ENCODE data around the gene IGDCC3. TPM values are rescaled to one million over a fixed set of nuclear protein-coding genes. Genes with fewer than 3 reads are reported as not detected.

The IGDCC3 gene
- total RNA-seq, 2 donors from 2014 or later, result not detected

DNA sequence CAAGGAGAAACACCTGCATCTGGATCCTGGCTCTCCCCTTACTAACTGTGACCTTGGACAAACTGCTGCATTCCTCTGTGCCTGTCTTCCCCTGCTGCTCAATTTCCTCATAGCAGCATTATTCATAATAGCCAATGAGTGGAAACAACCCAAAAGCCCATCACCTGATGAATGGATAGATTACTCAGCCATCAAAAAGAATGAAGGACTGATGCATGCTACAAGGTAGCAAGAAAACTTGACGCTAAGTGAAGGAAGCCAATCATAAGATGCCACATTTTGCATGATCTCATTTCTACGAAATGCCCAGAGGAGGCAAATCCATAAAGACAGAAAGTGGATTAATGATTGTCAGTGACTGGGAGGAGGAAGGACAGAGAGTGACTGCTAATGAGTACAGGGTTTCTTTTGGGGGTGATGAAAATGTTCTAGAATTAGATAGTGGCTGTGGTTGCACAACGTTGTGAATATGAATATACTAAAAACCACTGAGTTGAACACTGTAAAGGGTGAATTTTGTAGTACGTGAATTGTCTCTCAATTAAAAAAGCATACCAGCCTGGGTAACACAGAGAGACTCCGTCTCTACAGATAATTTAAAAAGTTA is 33.8 kb upstream of the IGDCC3 start:
- H3K27ac Mint-ChIP-seq, result no peak overlapping the region
- H3K27me3 Mint-ChIP-seq, result peaks cover 16% of the 10 kb centered on the region
- no peaks in the 10 kb centered on the region for H3K4me1 Mint-ChIP-seq
- H3K9me3 Mint-ChIP-seq, result no peaks in the 10 kb centered on the region
- H3K4me3 Mint-ChIP-seq, result no peak overlapping the region
- no peaks in the 10 kb centered on the region for H3K36me3 Mint-ChIP-seq (ENCODE audit: low read depth)
- ATAC-seq (replicated peaks), result no peak

- ATAC-seq (replicated peaks), result no peak
- Mint-ChIP-seq H3K4me1 (no peaks in the 10 kb centered on the region), H3K27ac (no peak overlapping the region), H3K36me3 (ENCODE audit: low read depth) (no peaks in the 10 kb centered on the region), H3K4me3 (no peak overlapping the region), H3K27me3 (peaks cover 13% of the 10 kb centered on the region), H3K9me3 (no peaks in the 10 kb centered on the region)
Observed at GRCh38 chr15:65410972-65411371, 33.2 kb upstream of the IGDCC3 start.

DNA sequence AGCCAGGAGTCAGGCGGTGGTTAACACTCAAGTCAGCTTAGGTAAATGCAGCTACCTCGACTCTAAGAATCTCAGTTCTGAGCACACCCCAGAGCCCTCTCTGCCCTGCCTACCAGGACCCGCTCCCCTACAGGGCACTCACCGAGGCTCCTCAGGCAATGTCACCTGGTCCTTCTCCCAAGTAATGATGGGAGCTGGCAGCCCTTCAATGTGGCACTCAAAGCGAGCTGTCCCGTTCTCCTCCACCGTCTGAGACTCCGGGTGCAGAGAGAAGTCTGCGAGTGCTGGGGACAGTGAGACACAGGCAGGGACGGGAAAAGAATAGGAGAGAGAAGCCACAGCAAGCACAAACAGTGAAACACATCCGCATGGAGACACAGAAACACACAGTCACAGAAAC is 32.2 kb upstream of the IGDCC3 start:
- Mint-ChIP-seq H3K9me3 (no peaks in the 10 kb centered on the region), H3K27ac (no peak overlapping the region), H3K4me1 (no peaks in the 10 kb centered on the region), H3K4me3 (no peak overlapping the region), H3K27me3 (peaks cover 16% of the 10 kb centered on the region), H3K36me3 (ENCODE audit: low read depth) (no peaks in the 10 kb centered on the region)
- no peak for ATAC-seq (replicated peaks)

GRCh38 chr15:65409036-65409631 is 31.3 kb upstream of the IGDCC3 start:
- ATAC-seq (replicated peaks), result peak; percentile 73
- Mint-ChIP-seq H3K9me3 (no peaks in the 10 kb centered on the region), H3K36me3 (ENCODE audit: low read depth) (no peaks in the 10 kb centered on the region)

GRCh38 chr15:65408324-65409035 is 30.7 kb upstream of the IGDCC3 start:
- Mint-ChIP-seq H3K27ac (no peak overlapping the region), H3K9me3 (no peaks in the 10 kb centered on the region), H3K4me1 (no peaks in the 10 kb centered on the region), H3K4me3 (no peak overlapping the region), H3K27me3 (peaks cover 16% of the 10 kb centered on the region), H3K36me3 (ENCODE audit: low read depth) (no peaks in the 10 kb centered on the region)
- no peak for ATAC-seq (replicated peaks)

More at GRCh38 chr15:65409036-65409631, 31.3 kb upstream of the IGDCC3 start:
- Mint-ChIP-seq H3K4me3 (no peak overlapping the region), H3K27ac (no peak overlapping the region), H3K4me1 (no peaks in the 10 kb centered on the region), H3K27me3 (peaks cover 16% of the 10 kb centered on the region)

- H3K27ac Mint-ChIP-seq, result no peak overlapping the region
- no peaks in the 10 kb centered on the region for H3K9me3 Mint-ChIP-seq
- no peaks in the 10 kb centered on the region for H3K36me3 Mint-ChIP-seq (ENCODE audit: low read depth)
- peaks cover 14% of the 10 kb centered on the region for H3K27me3 Mint-ChIP-seq
- no peak for ATAC-seq (replicated peaks)
- no peaks in the 10 kb centered on the region for H3K4me1 Mint-ChIP-seq
- H3K4me3 Mint-ChIP-seq, result no peak overlapping the region
Observed at GRCh38 chr15:65406424-65407000, 28.7 kb upstream of the IGDCC3 start.

DNA sequence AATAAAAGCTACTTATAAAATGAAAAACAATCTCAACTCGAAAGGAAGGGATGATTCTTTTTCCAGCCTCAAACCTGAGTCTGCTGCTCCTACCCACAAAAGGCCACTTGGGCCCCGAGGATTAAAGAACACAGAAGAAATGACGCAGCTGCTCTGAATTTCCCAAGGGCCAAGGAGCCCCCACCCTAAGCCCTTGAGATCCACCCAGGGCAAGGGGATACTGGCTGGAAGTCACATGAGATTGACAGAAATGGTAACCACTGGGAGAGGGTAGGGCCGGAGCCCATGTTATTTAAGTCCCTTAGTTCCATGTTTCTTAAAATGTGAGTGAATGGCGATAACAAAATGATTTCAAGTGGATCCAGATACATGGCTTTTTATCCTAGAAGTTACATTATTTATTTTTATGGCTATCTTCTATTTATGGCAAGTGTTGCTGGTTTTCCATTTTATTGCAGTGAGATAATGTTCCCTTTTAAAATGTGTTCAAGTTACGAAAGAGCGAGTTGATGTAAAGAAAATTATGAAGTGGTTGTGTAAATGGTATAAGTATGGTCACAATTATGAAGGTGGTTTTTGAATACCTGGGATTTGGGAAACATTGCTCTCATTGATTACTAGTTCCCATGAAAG is 28.1 kb upstream of the IGDCC3 start:
- no peak for ATAC-seq (replicated peaks)
- no peaks in the 10 kb centered on the region for H3K4me1 Mint-ChIP-seq
- no peak overlapping the region for H3K4me3 Mint-ChIP-seq
- H3K36me3 Mint-ChIP-seq (ENCODE audit: low read depth), result no peaks in the 10 kb centered on the region
- peaks cover 13% of the 10 kb centered on the region for H3K27me3 Mint-ChIP-seq
- no peaks in the 10 kb centered on the region for H3K9me3 Mint-ChIP-seq
- no peak overlapping the region for H3K27ac Mint-ChIP-seq

- Mint-ChIP-seq H3K4me3 (no peak overlapping the region), H3K4me1 (no peaks in the 10 kb centered on the region), H3K9me3 (no peaks in the 10 kb centered on the region), H3K36me3 (ENCODE audit: low read depth) (no peaks in the 10 kb centered on the region), H3K27ac (no peak overlapping the region), H3K27me3 (peaks cover 19% of the 10 kb centered on the region)
- ATAC-seq (replicated peaks), result no peak
Observed at GRCh38 chr15:65404186-65404872, 26.5 kb upstream of the IGDCC3 start.

- no peaks in the 10 kb centered on the region for H3K36me3 Mint-ChIP-seq (ENCODE audit: low read depth)
- no peaks in the 10 kb centered on the region for H3K4me1 Mint-ChIP-seq
- no peak overlapping the region for H3K4me3 Mint-ChIP-seq
- no peak for ATAC-seq (replicated peaks)
- peaks cover 24% of the 10 kb centered on the region for H3K27me3 Mint-ChIP-seq
- H3K9me3 Mint-ChIP-seq, result no peaks in the 10 kb centered on the region
- no peak overlapping the region for H3K27ac Mint-ChIP-seq
Observed at GRCh38 chr15:65402961-65403360, 25.2 kb upstream of the IGDCC3 start.

DNA sequence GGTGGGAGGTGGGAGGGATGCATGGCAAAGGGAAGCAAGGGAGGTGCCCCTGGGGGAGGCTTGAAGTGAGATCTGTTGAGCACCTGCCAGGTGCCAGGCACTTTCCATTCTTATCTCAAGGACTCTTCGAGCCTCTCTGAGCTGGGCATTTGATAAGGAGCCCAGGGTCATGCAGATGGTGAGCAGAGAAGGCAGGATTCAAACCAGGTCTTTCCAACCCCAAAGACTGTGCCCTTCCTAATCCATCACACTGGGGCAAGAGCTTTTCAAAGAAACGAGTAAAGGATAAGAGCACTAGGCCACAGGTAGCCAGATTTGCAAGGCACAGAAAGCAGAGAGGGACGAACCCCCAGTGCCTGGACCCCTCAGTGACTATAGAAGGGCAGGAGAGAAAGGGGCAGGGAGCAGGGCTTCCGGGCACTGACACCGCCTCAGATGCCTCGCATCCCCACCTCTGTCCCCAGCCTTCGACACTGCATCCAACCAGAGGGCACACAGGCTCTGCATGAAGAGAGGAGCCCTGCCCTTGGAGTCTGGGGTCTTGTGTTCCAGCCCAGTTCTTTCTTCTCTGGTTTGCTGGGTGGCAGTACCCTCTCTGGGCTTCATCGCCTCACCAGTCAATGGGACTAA is 23.9 kb upstream of the IGDCC3 start:
- H3K9me3 Mint-ChIP-seq, result no peaks in the 10 kb centered on the region
- ATAC-seq (replicated peaks), result no peak
- H3K36me3 Mint-ChIP-seq (ENCODE audit: low read depth), result no peaks in the 10 kb centered on the region
- no peak overlapping the region for H3K27ac Mint-ChIP-seq
- H3K4me1 Mint-ChIP-seq, result no peaks in the 10 kb centered on the region
- no peak overlapping the region for H3K4me3 Mint-ChIP-seq
- H3K27me3 Mint-ChIP-seq, result peaks cover 35% of the 10 kb centered on the region

GRCh38 chr15:65400760-65401610 is 23.2 kb upstream of the IGDCC3 start:
- no peaks in the 10 kb centered on the region for H3K36me3 Mint-ChIP-seq (ENCODE audit: low read depth)
- H3K4me1 Mint-ChIP-seq, result peaks cover 5% of the 10 kb centered on the region
- H3K27ac Mint-ChIP-seq, result no peak overlapping the region
- peaks cover 42% of the 10 kb centered on the region for H3K27me3 Mint-ChIP-seq
- H3K9me3 Mint-ChIP-seq, result no peaks in the 10 kb centered on the region
- ATAC-seq (replicated peaks), result peak; percentile 63
- no peak overlapping the region for H3K4me3 Mint-ChIP-seq

DNA sequence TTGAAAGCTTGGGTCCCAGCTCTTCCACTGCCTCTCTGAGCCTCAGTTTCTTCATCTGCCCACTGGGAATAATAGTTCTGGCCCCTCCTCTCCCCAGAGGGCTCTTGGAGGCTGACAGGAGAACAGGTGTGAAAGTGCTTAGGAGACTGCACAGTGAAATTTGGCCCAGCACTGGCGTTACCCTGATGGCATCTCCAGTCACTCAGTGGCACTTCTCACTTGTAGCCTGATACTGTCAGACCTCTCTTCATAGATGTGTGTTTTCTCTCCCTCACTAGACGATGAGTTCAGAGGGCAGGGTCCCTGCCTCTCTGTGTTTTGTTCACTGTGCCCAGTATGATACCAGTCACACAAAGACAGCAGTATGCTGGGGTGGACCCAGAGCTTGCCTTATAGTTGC is 22.2 kb upstream of the IGDCC3 start:
- peaks cover 5% of the 10 kb centered on the region for H3K4me1 Mint-ChIP-seq
- H3K9me3 Mint-ChIP-seq, result no peaks in the 10 kb centered on the region
- no peak overlapping the region for H3K4me3 Mint-ChIP-seq
- no peaks in the 10 kb centered on the region for H3K36me3 Mint-ChIP-seq (ENCODE audit: low read depth)
- no peak for ATAC-seq (replicated peaks)
- no peak overlapping the region for H3K27ac Mint-ChIP-seq
- H3K27me3 Mint-ChIP-seq, result peaks cover 39% of the 10 kb centered on the region

DNA sequence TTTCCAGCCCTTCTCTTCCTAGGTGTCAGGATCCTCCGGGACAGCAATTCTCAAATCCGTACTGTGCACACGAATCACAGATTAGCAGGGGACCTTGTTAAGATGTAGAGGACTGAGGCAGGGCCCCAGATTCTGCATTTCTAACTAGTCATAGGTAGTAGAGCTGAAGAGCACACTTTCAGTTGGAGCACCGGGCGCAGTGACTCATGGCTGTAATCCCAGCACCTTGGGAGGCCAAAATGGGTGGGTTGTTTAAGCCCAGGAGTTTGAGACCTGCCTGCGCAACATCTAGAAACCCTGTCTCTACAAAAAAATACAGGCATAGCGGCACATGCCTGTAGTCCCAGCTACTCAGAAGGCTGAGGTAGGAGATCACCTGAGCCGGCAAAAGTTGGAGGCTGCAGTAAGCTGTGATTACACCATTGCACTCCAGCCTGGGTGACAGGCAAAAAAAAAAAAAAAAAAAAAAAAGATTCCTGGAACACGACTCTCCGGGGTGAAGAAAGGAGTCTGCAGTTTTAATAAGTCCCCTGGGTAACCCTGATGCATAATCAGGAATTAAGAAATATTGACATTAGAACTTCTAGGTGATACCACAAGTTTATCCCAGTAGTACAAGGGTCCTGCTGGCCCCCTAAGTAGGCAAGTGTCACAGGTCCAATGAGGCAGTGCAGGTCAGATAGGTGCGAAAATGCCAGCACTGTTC is 21.4 kb upstream of the IGDCC3 start:
- peaks cover 5% of the 10 kb centered on the region for H3K4me1 Mint-ChIP-seq
- no peaks in the 10 kb centered on the region for H3K36me3 Mint-ChIP-seq (ENCODE audit: low read depth)
- no peaks in the 10 kb centered on the region for H3K9me3 Mint-ChIP-seq
- no peak overlapping the region for H3K4me3 Mint-ChIP-seq
- H3K27ac Mint-ChIP-seq, result no peak overlapping the region
- no peak for ATAC-seq (replicated peaks)
- peaks cover 44% of the 10 kb centered on the region for H3K27me3 Mint-ChIP-seq

Measured in activated T-helper 17 cell treated with anti-CD3 and anti-CD28 coated beads, Interleukin-2, amount 50 U/mL, for 72 hours (primary cell).